Measurements from ENCODE around the gene PLAC8.
"Not testable (repeated sequence)": the region's sequence is repeated elsewhere in the genome, so short reads cannot be mapped to it uniquely, and the experiment has no call there.

The PLAC8 gene, protein sequence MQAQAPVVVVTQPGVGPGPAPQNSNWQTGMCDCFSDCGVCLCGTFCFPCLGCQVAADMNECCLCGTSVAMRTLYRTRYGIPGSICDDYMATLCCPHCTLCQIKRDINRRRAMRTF

DNA sequence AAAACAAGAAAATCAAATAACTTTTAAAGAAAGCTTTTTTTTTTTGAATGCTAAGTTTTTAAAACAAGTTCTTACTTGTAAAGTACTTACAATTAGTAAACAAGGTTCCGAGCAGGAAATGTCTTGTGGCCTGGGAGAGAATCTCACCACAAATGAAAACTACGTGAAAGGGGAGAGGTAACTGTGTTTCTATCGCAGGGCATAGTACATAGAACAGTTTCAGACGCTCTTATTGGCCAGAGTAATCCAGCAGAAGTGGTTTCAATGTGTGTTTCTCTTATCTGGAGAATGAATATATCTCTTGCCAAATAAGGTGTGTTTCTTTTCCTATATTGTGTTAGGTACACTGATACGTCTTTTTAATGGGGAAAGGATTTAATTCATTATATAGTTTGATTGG lies at the start of gene PLAC8:
PLAC8 (minus strand) TSS at position 154 of the 400 bp plus-strand sequence. CDS start 6,808 bp downstream, outside the sequence.
- DNase-seq (ENCODE audit: low read depth, low spot score), result no peak

DNA sequence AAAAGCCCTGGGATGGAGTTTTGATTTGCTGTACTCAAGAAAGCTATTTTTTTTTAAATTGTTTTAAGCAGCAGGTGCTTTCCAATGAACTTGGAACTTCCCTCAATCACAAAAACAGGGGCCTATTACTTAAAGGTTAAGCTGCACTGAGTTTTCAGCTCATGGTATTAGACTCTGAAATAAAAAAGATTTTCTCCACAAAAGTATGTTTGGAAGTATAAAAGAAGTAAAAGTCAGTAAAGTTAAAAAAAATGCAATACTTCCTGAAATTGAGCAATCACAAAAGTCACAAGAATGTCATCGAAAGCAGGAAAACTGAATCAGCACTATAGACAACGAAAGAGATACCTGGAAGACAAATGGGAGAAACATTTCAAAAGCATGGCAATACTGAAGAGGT lies 38.9 kb upstream of the PLAC8 start:
- no peak for DNase-seq (ENCODE audit: low read depth, low spot score)

DNA sequence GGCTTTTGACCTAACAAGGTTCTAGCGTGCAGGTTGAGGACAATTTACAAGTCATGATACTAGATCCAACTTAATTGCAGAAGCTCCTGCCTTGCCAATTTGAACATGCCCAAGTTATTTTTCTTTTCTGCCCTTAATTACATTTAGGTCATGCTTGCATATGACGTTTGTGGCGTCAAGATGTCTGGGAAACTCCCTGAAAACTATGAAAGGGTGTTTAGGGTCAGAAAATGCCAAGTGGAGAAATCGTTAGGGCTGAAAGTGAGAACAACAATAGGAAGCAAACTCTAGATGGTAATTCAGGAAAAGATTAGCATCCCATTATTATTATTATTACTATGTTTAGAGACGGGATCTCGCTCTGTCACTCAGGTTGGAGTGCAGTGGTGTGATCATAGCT lies 38.2 kb upstream of the PLAC8 start:
- no peak for DNase-seq (ENCODE audit: low read depth, low spot score)

DNA sequence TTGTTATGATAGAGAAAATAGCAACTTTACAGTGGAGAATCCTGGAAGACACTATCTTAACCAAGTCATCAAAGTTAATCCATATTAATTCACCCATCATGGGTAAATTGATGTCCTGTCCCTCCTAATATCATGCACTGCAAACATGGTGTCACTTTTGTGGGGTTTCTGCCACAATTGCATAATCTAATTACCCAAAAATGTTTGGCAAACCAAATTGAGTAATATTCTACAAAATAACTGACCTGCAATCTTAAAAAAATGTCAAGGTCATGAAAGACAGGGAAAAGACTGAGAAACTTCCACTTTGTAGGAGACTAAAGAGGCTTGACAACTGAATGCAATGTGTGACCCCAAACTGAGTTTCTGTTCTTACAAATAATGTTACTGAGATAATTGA lies 37.1 kb upstream of the PLAC8 start:
- no peak for DNase-seq (ENCODE audit: low read depth, low spot score)

DNA sequence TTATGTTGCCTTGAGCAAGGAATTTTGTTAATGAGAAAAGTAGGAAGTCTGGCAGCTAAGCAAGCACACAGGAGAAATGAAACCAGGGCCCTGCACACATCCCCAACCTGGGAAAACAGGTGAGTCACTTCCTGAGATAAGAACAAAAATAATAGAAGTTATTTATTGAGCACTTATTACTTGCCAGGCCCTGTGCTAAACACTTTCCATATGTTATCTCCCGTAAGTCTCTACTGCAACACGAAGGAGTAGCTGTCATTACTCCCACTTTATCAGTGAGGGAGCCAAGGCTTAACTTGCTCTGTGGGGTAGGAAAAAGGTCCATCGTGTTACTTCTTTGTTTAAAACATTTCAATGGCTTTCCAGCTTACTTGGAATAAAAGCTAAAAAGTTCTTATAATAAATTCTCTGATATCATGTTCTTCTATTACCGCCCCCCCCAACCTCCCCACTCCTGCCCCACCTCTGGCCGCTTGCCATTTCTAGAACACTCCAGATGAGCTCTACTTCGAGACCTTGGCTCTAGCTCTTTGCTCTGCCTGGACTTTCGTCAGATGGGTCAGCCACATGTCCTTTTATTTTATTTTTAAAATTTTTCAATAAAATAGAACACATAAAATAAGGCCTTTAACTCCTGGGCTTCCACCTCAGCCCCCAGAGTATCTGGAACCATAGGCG lies 36.3 kb upstream of the PLAC8 start:
- DNase-seq (ENCODE audit: low read depth, low spot score), result no peak

DNA sequence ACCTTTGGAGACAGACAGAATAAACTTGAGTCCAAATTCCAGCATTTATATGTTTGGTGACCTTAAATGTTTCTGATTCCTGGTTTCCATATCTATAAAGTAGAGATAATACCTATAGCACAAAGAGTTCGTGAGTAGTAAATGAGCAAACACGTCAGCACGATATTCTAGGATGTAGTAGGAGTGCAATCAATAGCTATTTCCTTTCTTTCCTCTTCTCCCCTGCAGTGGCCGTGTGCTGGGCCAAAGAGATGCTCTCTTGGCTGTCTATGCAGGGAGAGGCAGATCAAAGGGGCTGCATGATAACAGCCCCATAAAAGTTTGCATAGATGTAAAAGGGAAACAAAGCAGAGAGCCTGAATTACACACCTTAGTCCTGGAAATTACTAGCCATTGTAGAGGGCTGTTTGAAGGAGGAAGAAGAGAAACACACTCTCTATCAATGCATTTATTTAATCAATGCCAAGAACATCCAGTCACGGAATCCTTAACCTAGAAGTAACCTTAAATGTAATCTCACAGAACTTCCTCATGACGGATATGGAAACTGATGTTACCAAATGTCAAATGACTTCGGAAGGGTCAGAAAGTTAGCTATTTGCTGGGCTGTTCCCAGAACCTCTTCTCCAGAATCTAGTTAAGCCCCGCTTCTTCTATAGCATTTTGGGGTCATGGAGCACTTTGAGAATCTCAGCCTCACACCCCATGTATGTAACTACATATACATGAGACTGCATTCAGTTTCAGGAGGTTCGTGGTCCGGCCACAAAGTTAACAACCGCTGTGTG lies 35.5 kb upstream of the PLAC8 start:
- no peak for DNase-seq (ENCODE audit: low read depth, low spot score)

DNA sequence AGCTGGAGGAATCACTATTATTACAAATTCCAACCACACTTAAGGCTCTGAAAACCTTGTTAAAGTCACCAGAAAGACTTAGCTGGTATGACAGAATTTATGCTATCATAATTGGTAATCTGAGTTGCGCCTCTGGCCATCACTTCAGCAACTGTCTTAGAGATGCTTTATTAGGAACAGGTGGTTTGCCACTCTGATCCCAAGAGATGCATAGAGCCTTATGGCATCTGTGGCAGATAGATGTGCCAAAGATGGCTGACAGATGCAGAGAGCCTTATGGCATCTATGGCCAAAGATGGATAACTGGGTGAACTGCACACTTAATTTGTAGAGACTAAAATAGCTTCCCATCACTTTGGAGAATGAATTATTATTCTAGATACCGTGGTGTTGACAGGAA lies 32.3 kb upstream of the PLAC8 start:
- DNase-seq (ENCODE audit: low read depth, low spot score), result no peak

DNA sequence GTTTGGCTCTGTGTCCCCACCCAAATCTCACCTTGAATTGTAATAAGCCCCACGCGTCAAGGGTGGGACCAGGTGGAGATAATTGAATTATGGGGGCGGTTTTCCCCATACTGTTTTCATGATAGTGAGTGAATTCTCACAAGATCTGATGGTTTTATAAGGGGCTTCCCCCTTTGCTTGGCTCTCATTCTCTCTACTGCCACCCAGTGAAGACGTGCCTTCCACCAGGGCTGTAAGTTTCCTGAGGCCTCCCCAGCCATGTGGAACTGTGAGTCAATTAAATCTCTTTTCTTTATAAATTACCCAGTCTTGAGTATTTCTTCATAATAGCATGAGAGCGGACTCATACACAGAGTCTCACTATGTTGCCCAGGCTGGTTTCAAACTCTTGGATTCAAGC lies 31.2 kb upstream of the PLAC8 start:
- not testable (repeated sequence) for DNase-seq (ENCODE audit: low read depth, low spot score)

DNA sequence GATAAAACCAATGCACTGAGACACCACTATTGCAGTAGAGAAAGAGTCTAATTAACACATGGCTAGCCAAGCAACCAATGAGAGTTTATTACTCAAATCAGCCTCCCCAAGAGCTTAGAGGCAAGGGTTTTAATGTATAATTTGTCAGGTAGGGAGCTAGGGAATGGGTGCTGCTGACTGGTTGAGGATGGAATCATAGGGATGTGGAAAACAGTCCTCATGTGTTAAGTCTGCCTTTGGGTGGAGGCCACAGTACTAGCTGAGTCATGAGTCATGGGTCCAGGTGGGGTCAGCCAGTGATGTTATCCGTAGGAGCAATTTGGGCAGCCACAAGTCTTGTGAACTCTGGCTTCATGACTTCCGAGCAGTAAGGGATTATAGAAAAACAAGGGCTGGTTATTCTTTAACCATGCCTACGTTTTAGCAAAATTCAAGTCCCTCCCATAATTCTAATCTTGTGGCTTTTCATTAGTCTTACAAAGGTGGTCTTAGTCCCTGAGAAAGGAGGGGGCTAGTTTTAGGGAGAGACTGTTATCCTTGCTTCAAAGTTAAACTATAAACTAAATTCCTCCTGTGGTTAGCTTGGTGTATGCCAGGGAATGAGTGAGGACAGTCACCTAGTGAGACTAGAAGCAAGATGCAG lies 25.1 kb upstream of the PLAC8 start:
- DNase-seq (ENCODE audit: low read depth, low spot score), result no peak

DNA sequence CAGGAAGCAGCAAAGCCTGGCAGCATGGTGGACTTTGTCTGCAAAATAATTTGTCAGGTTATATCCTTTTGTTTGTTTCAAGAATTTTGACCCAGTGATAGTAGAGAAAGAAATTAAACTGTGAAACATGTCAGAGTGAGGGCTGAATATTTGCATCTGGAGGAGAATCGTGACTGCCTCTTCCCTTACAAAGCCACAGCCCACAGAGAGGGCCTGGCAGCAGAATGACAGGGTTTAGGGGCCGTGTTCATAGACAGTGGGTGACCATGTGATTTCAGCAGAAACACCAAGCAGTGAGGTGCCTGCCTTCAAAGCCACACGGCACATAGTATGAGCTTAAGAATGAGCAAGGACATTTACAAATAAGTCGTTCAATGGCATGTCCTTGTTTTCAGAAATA lies 24.4 kb upstream of the PLAC8 start:
- no peak for DNase-seq (ENCODE audit: low read depth, low spot score)

DNA sequence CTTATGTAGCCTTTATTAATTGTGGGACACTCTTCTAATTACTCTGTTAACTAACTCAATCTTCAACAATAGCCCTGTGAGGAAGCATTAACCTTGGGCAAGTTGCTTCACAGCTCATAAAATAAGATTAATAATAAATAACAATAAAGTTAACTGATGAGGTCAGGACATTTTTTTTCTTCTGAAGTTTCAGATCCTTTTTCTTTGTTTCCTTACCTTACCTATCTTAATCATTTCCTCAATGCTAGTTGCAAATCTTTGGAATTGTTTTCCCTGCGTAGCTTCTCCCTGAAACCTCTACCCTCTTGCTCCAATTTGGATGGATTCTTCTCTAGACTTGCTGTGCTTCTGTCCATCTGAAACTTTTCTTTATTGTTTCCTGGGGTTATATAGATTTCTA lies 17.5 kb upstream of the PLAC8 start:
- DNase-seq (ENCODE audit: low read depth, low spot score), result no peak

DNA sequence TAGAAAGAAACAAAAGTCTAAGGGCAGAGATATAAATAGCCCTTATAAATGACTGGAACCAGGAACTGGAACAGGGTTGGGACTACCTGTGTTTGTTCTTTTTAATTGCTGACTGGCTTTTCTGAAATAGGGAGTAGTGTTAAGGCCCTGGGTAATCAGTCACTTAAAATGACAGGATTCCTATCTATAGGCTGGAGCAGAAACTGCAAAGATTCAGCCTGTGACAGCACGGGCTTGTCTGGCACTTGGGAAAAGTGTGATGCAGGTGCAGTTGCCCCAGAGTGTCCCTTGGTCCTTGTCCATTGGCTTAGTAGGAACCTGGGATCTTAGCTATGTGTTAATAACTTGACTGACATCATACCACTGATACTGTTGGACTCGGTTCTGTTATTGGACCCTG lies 14.7 kb upstream of the PLAC8 start:
- DNase-seq (ENCODE audit: low read depth, low spot score), result no peak

DNA sequence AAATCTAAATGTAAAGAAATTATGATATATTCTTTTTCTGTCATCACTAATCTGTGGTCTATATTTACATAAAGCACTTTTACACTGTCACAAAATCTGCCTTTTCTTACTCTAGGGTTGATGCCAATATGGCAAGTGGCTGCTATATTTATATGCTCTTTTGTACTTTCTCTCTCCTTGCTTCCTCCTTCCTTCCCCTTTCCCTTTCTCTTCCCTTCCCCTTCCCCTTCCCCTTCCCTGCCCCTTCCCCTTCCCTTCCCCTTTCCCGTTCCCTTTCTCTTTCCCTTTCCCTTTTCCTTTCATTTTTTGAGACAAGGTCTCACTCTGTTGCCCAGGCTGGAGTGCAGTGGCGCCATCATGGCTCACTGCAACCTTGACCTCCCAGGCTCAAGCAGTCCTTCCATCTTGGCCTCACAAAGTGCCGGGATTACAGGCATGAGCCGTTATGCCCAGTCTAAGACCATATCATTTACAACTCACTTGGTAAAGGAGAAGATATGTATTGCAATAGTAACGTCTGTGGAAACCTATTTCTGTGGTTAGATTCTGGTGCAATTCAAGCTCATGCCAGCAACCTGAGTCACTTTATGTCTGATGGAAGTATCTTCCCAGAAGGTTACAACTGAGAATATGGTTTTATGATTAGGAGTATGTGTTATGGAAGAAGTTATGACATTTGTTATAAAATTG lies 13.9 kb upstream of the PLAC8 start:
- no peak for DNase-seq (ENCODE audit: low read depth, low spot score)

DNA sequence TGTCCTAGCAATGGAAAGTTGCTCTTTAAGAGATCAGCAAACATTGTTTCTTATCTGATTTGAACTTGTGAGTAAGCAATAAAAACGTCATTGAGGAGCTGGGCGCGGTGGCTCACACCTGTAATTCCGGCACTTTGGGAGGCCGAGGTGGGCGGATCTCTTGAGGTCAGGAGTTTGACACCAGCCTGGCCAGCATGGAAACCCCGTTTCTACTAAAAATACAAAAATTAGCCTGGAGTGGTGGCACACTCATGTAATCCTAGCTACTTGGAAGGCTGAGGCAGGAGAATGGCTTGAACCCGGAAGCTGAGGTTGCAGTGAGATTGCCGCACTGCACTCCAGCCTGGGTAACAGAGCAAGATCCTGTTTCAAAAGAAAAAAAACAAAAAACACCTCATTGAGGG lies 11.2 kb upstream of the PLAC8 start:
- no peak for DNase-seq (ENCODE audit: low read depth, low spot score)

DNA sequence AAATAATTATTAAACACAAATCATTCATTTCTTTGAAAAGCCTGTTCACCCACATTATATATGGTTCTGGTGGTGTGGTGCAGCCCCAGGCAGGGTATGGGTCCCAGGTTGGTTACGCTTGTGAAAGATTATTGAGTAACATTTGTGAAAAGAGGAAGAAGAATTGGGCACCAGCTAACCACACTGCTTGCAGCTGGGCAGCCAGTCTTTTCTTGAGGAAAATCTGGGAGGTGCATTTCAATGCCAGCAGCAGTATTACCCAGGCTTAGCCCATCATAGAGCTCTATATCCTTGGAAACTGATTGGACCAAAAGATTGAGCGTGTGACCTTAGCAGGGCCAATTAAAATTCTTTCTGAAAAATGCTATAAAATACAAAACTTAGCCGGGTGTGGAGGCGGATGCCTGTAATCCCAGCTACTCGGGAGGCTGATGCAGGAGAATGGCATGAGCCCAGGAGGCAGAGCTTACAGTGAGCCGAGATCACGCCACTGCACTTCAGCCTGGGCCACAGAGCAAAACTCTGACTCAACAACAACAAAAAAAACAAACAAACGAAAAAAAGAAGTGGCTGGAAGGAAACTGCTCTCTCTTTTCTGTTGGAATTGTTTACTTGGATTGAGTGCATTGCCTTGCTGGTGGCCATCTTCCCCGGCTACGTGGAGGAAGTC lies 9.7 kb upstream of the PLAC8 start:
- no peak for DNase-seq (ENCODE audit: low read depth, low spot score)

DNA sequence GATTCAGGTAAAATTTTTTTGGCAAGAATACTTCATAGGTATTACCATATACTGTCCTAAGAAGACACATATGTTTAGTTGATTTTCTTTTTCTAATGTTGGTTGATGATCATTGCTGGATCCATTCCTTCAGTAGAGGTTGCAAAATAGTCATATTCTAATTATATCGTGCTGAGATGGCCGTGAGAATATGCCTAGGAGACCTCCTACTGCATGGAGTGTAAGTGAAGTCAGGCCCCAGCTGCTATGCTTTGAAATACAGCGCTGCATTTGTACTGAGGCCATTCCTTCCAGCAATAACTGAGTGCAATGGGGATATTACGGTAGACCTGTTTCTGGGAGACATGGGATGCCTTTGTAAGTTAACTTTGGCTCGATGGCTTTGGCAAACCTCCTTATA lies 6.7 kb upstream of the PLAC8 start:
- no peak for DNase-seq (ENCODE audit: low read depth, low spot score)

DNA sequence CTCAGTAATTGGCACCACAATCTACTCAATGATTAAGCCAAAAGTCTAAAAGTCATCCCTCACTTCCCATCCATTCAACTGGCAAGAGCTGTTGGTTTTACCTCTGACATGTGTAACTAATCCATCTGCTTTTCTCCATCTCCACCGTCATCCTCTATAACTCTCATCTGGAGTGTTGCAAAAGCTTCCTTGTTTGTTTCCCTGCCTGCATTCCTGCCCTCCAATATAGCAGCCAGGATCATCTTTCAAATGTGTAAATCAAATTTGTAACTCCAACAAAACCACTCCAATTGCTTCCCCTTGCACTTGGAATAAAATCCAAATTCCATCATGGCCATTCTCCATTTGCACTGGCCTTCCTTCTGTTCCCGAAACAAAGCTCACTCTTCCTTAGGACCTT lies 4.3 kb upstream of the PLAC8 start:
- DNase-seq (ENCODE audit: low read depth, low spot score), result no peak

DNA sequence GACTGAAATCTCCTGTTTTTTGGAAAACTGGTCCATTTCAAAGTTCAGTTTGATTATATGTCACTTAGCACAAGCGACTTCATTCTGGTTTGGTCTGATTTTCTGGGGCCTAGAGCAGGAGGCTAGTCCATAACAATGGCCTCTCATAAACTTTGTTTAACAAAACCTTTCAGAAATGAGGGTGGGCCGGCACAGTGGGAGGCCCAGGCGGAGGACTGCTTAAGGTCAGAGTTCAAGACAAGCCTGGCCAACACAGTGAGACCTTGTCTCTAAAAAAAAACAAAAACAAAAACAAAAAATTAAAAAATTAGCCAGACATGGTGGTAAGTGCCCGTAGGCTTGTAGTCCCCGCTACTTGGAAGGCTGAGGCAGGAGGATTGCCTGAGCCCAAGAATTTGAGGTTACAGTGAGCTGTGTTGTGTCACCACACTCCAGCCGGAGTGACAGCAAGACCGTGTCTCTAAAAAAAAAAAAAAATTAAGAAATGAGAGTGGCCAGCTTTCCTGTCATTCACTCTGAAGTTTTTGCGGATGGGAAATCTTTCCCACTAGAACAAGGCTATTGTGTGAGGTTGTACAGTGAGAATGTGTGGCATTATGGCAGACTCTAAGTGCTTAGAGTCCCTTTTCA lies 1.2 kb upstream of the PLAC8 start:
- no peak for DNase-seq (ENCODE audit: low read depth, low spot score)

DNA sequence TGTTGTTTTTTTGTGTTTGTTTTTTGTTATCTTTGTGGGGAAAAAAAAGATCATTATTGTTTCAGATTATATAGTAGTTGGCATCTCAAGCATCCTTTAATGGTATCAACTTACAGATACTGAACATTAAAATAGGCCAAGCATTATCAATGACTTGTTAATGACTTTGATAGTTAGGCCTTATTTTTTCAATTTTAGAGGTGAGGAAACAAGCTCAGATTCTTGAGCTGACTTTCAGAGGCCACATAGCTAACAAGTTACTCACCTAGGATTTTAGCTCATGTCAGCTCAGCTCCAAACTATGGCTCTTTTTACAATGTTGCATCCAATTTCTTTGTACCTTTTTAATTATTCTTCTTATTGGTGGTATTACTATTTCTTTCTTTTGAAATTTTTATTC lies 471 bp upstream of the PLAC8 start:
- no peak for DNase-seq (ENCODE audit: low read depth, low spot score)

DNA sequence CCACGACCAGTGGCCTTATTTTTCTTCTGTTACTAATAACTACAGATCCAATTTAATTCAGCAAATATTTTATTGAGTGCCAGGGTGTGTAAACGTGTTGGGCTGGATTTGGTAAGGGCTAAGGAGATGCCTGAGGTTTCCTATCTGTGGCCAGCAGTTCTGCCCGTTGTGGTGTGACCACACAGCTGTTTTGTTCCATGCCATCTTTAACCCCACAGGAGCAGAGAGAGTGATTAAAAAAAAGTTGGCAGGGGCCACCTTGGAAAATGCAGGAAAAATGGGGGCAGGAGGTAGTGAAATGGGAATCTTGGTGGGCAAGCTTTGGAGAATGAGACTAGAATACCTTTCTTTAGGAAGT lies 1.1 kb downstream of the PLAC8 start:
- no peak for DNase-seq (ENCODE audit: low read depth, low spot score)
